Endodermal cell (in vitro differentiated cells): Measurements from ENCODE around the gene ABHD10. TPM values are rescaled to one million over a fixed set of nuclear protein-coding genes. Genes with fewer than 3 reads are reported as not detected.

Source experiments
- DNase-seq: peaks from one replicate; pipeline ENCODE4 v3.0.0-alpha.2; 2017
- H3K27ac ChIP-seq: 2 replicates; pipeline ENCODE4 v1.5.1; 2013; ENCODE audit warnings: mild to moderate bottlenecking, low read depth, low read length, moderate library complexity
- H3K27me3 ChIP-seq: 2 replicates; pipeline ENCODE4 v1.6.1; 2013; ENCODE audit warnings: mild to moderate bottlenecking, low read length, moderate library complexity; ENCODE audit not compliant: insufficient read depth, control insufficient read depth, poor library complexity, severe bottlenecking
- H3K36me3 ChIP-seq: 2 replicates; pipeline ENCODE4 v1.7.0; 2013; ENCODE audit warnings: mild to moderate bottlenecking, low read length, moderate library complexity; ENCODE audit not compliant: control insufficient read depth, insufficient read depth
- H3K4me1 ChIP-seq: one replicate; pipeline ENCODE4 v1.7.0; 2013; ENCODE audit warnings: low read length; ENCODE audit not compliant: control insufficient read depth, insufficient read depth
- H3K4me3 ChIP-seq: 2 replicates; pipeline ENCODE4 v1.5.1; 2013; ENCODE audit warnings: mild to moderate bottlenecking, low read length, moderate library complexity
- H3K9ac ChIP-seq: 2 replicates; pipeline ENCODE4 v1.6.1; 2013; ENCODE audit warnings: mild to moderate bottlenecking, low read length, moderate library complexity; ENCODE audit not compliant: poor library complexity, severe bottlenecking; ENCODE audit errors: extremely low read depth
- H3K9me3 ChIP-seq: 2 replicates; pipeline ENCODE4 v1.6.1; 2013; ENCODE audit warnings: mild to moderate bottlenecking, low read length, moderate library complexity; ENCODE audit not compliant: control insufficient read depth
- H3K27ac Mint-ChIP-seq: 2 replicates; pipeline ENCODE4 v1.8.0; 2020; ENCODE audit warnings: mixed read lengths
- H3K27me3 Mint-ChIP-seq: 2 replicates; pipeline ENCODE4 v1.8.0; 2021; ENCODE audit warnings: mild to moderate bottlenecking, mixed read lengths; ENCODE audit not compliant: insufficient read depth
- H3K36me3 Mint-ChIP-seq: 2 replicates; pipeline ENCODE4 v1.8.0; 2020; ENCODE audit warnings: low read depth, mixed read lengths
- H3K4me1 Mint-ChIP-seq: 2 replicates; pipeline ENCODE4 v1.8.0; 2020; ENCODE audit warnings: mixed read lengths
- H3K4me3 Mint-ChIP-seq: 2 replicates; pipeline ENCODE4 v1.8.0; 2020; ENCODE audit warnings: mild to moderate bottlenecking, moderate library complexity, mixed read lengths
- H3K9me3 Mint-ChIP-seq: 2 replicates; pipeline ENCODE4 v1.8.0; 2020; ENCODE audit warnings: mild to moderate bottlenecking, mixed read lengths
- CTCF ChIP-seq: fragments of 200-600 bp; sonication (generic); conservative IDR thresholded peaks from 2 replicates; pipeline ENCODE4 v1.5.0; 2021; ENCODE audit warnings: antibody characterized with exemption, mild to moderate bottlenecking
- WGBS, 2 experiments: methylation state at CpG; one replicate each; pipeline versions ENCODE4 v1.1.5 to v1.1.7; 2013; ENCODE audit warnings: missing lambda C conversion rate in 2 of 2, mixed read lengths in 1 of 2; ENCODE audit not compliant: insufficient coverage in 1 of 2, insufficient read length in 1 of 2; 5-methylcytosine and 5-hydroxymethylcytosine counted together
- total RNA-seq, 2 donors: library from RNA; stranded (reverse); fragmentation: NEBNext Ultra II Directional in 1 of 2; extraction: Animal tissue kit (Norgen Biotek cat#: 25700) in 1 of 2; gene quantifications; 2 replicates in 1 of 2; 3 replicates in 1 of 2; pipeline ENCODE4 v1.2.1, GENCODE V29; 2021

The ABHD10 gene
- total RNA-seq, 2 donors from 2014 or later = 27.9 to 38.1 TPM

DNA sequence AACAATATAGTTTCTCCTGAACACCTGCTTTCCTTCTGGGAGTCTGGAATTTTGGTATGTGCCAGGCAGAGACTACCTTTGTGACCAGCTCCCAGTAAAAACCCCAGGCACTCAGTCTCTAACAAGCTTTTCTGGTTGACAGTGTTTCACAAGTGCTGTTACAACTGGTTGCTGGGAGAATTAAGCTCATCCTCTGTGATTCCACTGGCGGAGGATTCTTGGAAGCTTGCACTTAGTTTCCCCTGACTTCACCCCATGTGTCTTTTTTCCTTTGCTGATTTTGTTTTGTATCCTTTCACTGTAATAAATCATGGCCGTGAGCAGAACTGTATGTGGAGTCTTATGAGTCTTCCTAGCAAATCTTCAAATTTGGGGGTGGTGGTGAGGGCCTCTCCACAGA, 14.2 kb downstream of the ABHD10 start:
- WGBS, 2 experiments = 83 to 92% methylated on average over 1 to 2 of the region's 2 CpGs

DNA sequence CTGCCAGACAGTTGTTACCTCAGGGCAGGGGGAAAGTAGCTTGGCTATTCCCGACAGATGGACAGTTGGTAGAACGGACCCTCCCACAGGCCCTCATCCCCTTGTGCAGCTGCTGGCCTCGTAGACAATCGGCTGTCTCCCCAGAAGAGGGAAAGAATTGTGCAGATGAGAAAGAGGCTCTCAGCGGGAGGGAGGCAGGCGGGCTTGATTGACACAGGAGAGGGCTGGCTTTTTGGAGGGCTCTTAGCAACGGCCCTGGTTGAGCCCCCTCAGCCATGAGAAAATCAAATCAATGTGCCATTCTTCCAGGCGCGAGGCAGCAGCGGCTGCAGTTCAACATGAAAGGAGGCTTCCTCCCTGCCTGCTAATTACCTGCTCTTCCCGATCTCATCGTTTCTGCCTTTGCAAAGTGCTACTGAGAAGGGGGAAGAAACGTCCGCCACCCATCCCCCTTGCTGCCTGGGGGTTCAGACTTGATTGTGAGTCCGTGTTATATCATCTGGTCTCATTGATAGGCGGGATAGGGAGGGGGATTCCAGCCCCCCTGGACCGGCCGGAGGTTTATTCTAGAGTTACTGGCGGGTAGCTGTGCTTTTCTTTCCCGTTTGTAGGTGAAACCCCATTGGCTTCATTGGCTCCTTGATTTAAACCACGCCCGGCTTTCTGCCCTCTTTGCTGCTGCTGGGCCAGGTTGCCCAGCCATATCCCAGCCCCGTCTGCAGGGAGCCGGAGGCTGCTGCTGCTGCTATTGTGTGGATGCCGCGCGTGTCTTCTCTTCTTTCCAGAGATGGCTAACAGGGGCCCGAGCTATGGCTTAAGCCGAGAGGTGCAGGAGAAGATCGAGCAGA, 20.0 kb downstream of the ABHD10 start, which contains the start of gene TAGLN3:
Gene TAGLN3, plus strand, starts transcription at position 287 of the 848 bp plus-strand sequence. Its CDS starts 501 bp downstream, at position 788.
- H3K9ac ChIP-seq = peak within 1 kb of the TSS; percentile 9
- H3K27ac Mint-ChIP-seq = peak within 1 kb of the TSS; percentile 49

More for the DNA sequence above, 14.2 kb downstream of the ABHD10 start:
- Mint-ChIP-seq H3K27me3 (peaks cover 7% of the 10 kb centered on the region), H3K4me1 (no peaks in the 10 kb centered on the region), H3K27ac (no peak overlapping the region), H3K36me3 (peaks cover 7% of the 10 kb centered on the region), H3K4me3 (no peak overlapping the region), H3K9me3 (no peaks in the 10 kb centered on the region)
- H3K4me3 ChIP-seq = no peak overlapping the region
- no peak for DNase-seq
- no peak overlapping the region for H3K9ac ChIP-seq
- no peaks in the 10 kb centered on the region for H3K27me3 ChIP-seq
- H3K4me1 ChIP-seq = no peaks in the 10 kb centered on the region
- H3K27ac ChIP-seq = no peak overlapping the region
- TF ChIP-seq CTCF = no peak
- no peaks in the 10 kb centered on the region for H3K9me3 ChIP-seq
- peaks cover 17% of the 10 kb centered on the region for H3K36me3 ChIP-seq

More for the DNA sequence above, 20.0 kb downstream of the ABHD10 start, which contains the start of gene TAGLN3:
- 3 to 4% methylated on average over 7 to 30 of the region's 30 CpGs for WGBS, 2 experiments
- H3K9me3 ChIP-seq = no peaks in the 10 kb centered on the region
- Mint-ChIP-seq H3K36me3 (no peaks in the 10 kb centered on the region), H3K9me3 (no peaks in the 10 kb centered on the region), H3K4me3 (peak within 1 kb of the TSS; percentile 74), H3K4me1 (peaks cover 11% of the 10 kb centered on the region), H3K27me3 (peaks cover 38% of the 10 kb centered on the region)
- peak within 1 kb of the TSS; percentile 97 for H3K27ac ChIP-seq
- no peak for TF ChIP-seq CTCF
- H3K27me3 ChIP-seq = peaks cover 10% of the 10 kb centered on the region
- peak; percentile 86 for DNase-seq
- H3K4me3 ChIP-seq = peak within 1 kb of the TSS; percentile 81
- peaks cover 6% of the 10 kb centered on the region for H3K4me1 ChIP-seq
- H3K36me3 ChIP-seq = no peaks in the 10 kb centered on the region
